ENCODE data around the gene CLCN6. TPM values are rescaled to one million over a fixed set of nuclear protein-coding genes. Genes with fewer than 3 reads are reported as not detected.

The CLCN6 gene
- polyA plus RNA-seq, 2 of the 4 experiments (the other 2 are of a cell fraction) = 5.7 to 9.0 TPM

DNA sequence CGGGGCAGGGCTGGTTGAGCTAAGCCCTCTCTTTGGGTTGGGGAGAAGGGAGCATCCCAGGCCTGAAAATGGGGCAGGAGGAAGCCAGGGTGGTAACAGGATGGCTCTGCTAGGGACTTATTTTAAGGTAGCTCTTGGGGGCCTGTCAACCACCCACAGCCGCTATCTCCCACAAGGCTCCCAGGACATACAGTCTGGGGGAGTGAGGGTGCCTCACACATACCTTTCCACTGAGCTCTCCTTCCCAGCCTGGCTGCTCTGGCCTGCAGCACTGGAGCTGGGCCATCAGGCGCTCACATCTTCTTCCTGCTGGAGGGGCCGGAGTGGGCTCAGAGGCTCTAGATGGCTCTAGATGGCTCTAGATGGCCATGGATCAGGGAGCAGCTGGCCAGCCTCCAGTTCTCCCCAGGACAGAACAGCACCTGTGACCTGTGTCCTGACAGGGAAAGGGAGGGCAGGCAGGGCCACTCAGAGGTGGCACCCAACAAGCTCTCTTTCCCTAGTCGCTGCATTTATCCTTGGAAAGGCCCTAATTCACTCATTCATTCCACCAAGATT is 63.7 kb downstream of the CLCN6 start (continued):
- TF ChIP-seq RNF2 (IDR thresholded peaks at IDR 0.05; ENCODE audit: borderline replicate concordance, low read depth) (no peak), RARB (CRISPR knock-in tag; IDR thresholded peaks at IDR 0.05) (no peak), REST (IDR thresholded peaks at IDR 0.05) (no peak)

DNA sequence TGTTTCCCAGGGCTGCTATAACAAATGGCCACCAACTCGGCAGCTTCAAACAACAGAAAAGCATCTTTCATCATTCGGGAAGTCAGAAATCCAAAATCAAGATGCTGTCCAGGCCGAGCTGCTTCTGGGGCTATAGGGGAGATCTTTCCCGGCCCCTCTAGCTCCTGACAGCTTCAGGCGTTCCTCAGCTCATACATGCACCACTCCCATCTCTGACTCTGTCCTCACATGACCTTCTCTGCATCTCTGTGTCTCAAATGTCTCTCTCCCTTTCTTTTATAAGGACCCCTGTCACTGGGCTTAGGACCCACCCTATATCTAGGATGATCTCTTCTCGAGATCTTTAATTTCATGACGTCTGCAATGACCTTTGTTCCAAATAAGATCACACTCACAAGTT is 66.6 kb downstream of the CLCN6 start:
- Histone ChIP-seq H3K4me3 (no peak overlapping the region), H3K4me1 (no peaks in the 10 kb centered on the region), H3K4me2 (no peak overlapping the region), H3K9me3 (no peaks in the 10 kb centered on the region), H3K27ac (no peak overlapping the region)
- TF ChIP-seq CTCF (IDR thresholded peaks at IDR 0.05) (no peak), PHF8 (IDR thresholded peaks at IDR 0.05; ENCODE audit: borderline replicate concordance, low read depth) (no peak), PBX3 (IDR thresholded peaks at IDR 0.05) (no peak), CHD2 (IDR thresholded peaks at IDR 0.05; ENCODE audit: low read length, partially characterized antibody) (no peak), CHD4 (IDR thresholded peaks at IDR 0.05; ENCODE audit: borderline replicate concordance) (no peak), NR3C1 (IDR thresholded peaks at IDR 0.05) (no peak), RFX5 (IDR thresholded peaks at IDR 0.05) (no peak), EHF (CRISPR knock-in tag; IDR thresholded peaks at IDR 0.05) (no peak), CBX2 (IDR thresholded peaks at IDR 0.05; ENCODE audit: borderline replicate concordance, low read depth) (no peak), ZC3H11A (IDR thresholded peaks at IDR 0.05) (no peak), KDM1A (IDR thresholded peaks at IDR 0.05; ENCODE audit: low read depth) (no peak), JUNB (IDR thresholded peaks at IDR 0.05) (no peak), RARB (CRISPR knock-in tag; IDR thresholded peaks at IDR 0.05) (no peak), SREBF2 (IDR thresholded peaks at IDR 0.05) (no peak), HOXB5 (CRISPR knock-in tag; IDR thresholded peaks at IDR 0.05) (no peak), HOXB13 (CRISPR knock-in tag; IDR thresholded peaks at IDR 0.05; ENCODE audit: low read depth) (no peak), RNF2 (IDR thresholded peaks at IDR 0.05; ENCODE audit: borderline replicate concordance, low read depth) (no peak), BHLHE40 (IDR thresholded peaks at IDR 0.05; ENCODE audit: low read depth, low read length) (no peak)
- TF ChIP-seq, protein P1, sequence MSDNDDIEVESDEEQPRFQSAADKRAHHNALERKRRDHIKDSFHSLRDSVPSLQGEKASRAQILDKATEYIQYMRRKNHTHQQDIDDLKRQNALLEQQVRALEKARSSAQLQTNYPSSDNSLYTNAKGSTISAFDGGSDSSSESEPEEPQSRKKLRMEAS (IDR thresholded peaks at IDR 0.05) = no peak
- TF ChIP-seq, protein P2, sequence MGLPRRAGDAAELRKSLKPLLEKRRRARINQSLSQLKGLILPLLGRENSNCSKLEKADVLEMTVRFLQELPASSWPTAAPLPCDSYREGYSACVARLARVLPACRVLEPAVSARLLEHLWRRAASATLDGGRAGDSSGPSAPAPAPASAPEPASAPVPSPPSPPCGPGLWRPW (IDR thresholded peaks at IDR 0.05) = no peak
- no peak for DNase-seq (ENCODE audit: low read depth in 1 of 2, low spot score in 1 of 2)
- ChIA-PET POLR2A (interaction anchor here (1.6 kb wide), 1 partner anchor 35 kb away, joined by 5 read pairs; no protein-coding TSS in a partner anchor), CTCF (interaction anchor here (1.3 to 1.8 kb wide), 4 partner anchors 10 to 32 kb away, joined by 3 to 4 read pairs (median 4); no protein-coding TSS in a partner anchor)
- WGBS (ENCODE audit: missing lambda C conversion rate) = 9% methylated on average over 7 of the region's 7 CpGs
- 0 out of 6 replicates have a peak, but pooled peaks of 1 of the 2 experiments have one; percentile 9 for ATAC-seq
- no peak for FAIRE-seq

Measured in A549 (cell line).